ENCODE data around the gene NDUFAF4. TPM values are rescaled to one million over a fixed set of nuclear protein-coding genes. Genes with fewer than 3 reads are reported as not detected.

The NDUFAF4 gene
- total and polyA plus RNA-seq, 2 of the 13 experiments (the other 11 are each of a cell fraction or from before 2014, with no cell fraction given), result 41.3 to 59.7 TPM

- TF ChIP-seq ZNF670 (CRISPR knock-in tag; IDR thresholded peaks at IDR 0.05; ENCODE audit: borderline replicate concordance) (no peak), ZNF256 (CRISPR knock-in tag; conservative IDR thresholded peaks at IDR 0.05) (no peak)
Observed at GRCh38 chr6:96934087-96934486, 36.4 kb upstream of the NDUFAF4 start (continued).

- Histone ChIP-seq H3K27me3 (ENCODE audit: control insufficient read depth in 1 of 2, insufficient read depth in 2 of 2, low read length in 2 of 2) (no peaks in the 10 kb centered on the region), H2AFZ (ENCODE audit: low read length) (no peak overlapping the region), H3K36me3 (replicated peaks in 1 of 2; ENCODE audit: control insufficient read depth in 1 of 2, insufficient read depth in 2 of 2, low read length in 2 of 2) (no peaks in the 10 kb centered on the region), H3K4me1 (ENCODE audit: insufficient read depth, low read length) (no peaks in the 10 kb centered on the region), H3K27ac (ENCODE audit: extremely low read length, insufficient read depth, low read length) (no peak overlapping the region), H3K4me2 (ENCODE audit: low read depth, low read length) (no peak overlapping the region), H4K20me1 (ENCODE audit: insufficient read depth, low read length) (no peaks in the 10 kb centered on the region), H3K79me2 (ENCODE audit: insufficient read depth, low read length) (no peaks in the 10 kb centered on the region), H3K4me3 (replicated peaks in 1 of 3; ENCODE audit: insufficient read depth in 1 of 3, low read depth in 2 of 3, low read length in 3 of 3) (no peak overlapping the region), H3K9me3 (ENCODE audit: low read length) (no peaks in the 10 kb centered on the region), H3K9ac (ENCODE audit: insufficient read depth, low read depth, low read length) (no peak overlapping the region)
- no peak for ATAC-seq
- CTCF ChIA-PET (ENCODE audit: low intra/inter-chr PET ratio, low total read pairs), result no interaction called here
- no peak for FAIRE-seq
- intact Hi-C loops (cut with micrococcal nuclease; ENCODE audit: unreplicated experiment) (no loop called here), in situ Hi-C loops (cut with HindIII; ENCODE audit: extremely low pct_ligation_motif_present, low pct_unique_long_range_greater_than_20kb) (no loop called here)
- 1% methylated on average over 2 of the region's 2 CpGs for WGBS (ENCODE audit: low lambda C conversion rate)
- TF ChIP-seq MTA1 (CRISPR knock-in tag; IDR thresholded peaks at IDR 0.05; ENCODE audit: borderline replicate concordance) (no peak), ARID2 (CRISPR knock-in tag; IDR thresholded peaks at IDR 0.05; ENCODE audit: borderline replicate concordance) (no peak), BRF2 (CRISPR knock-in tag; IDR thresholded peaks at IDR 0.05) (no peak), ZSCAN20 (CRISPR knock-in tag; IDR thresholded peaks at IDR 0.05; ENCODE audit: borderline replicate concordance) (no peak), SIX1 (CRISPR knock-in tag; IDR thresholded peaks at IDR 0.05; ENCODE audit: borderline replicate concordance) (no peak), REPIN1 (CRISPR knock-in tag; IDR thresholded peaks at IDR 0.05; ENCODE audit: borderline replicate concordance, low read depth) (no peak), ZNF414 (CRISPR knock-in tag; IDR thresholded peaks at IDR 0.05) (no peak), ZKSCAN1 (IDR thresholded peaks at IDR 0.05; ENCODE audit: low read length) (no peak), HIVEP1 (CRISPR knock-in tag; IDR thresholded peaks at IDR 0.05) (no peak), ZNF850 (CRISPR knock-in tag; conservative IDR thresholded peaks at IDR 0.05) (no peak), XRCC5 (optimal IDR thresholded peaks at IDR 0.05; ENCODE audit: low read length) (no peak), ZNF766 (CRISPR knock-in tag; IDR thresholded peaks at IDR 0.05; ENCODE audit: borderline replicate concordance) (no peak), ZFP37 (CRISPR knock-in tag; IDR thresholded peaks at IDR 0.05; ENCODE audit: borderline replicate concordance) (no peak), ZNF546 (CRISPR knock-in tag; conservative IDR thresholded peaks at IDR 0.05) (no peak), RBM22 (optimal IDR thresholded peaks at IDR 0.05; ENCODE audit: low read length) (no peak), ZNF574 (CRISPR knock-in tag; IDR thresholded peaks at IDR 0.05) (no peak)
- BruUV-seq (replicated peaks), result no TSS peak
- DNase-seq (ENCODE audit: low spot score), result no peak
- POLR2A ChIA-PET, result no interaction called here
Observed at GRCh38 chr6:96931198-96931597, 33.5 kb upstream of the NDUFAF4 start.

Measured in HepG2 (cell line).